ENCODE data around the gene TPSG1.
"Not testable (repeated sequence)": the region's sequence is repeated elsewhere in the genome, so short reads cannot be mapped to it uniquely, and the experiment has no call there.

The TPSG1 gene

GRCh38 chr16:1190789-1191188 lies 34.3 kb downstream of the TPSG1 start:
- not testable (repeated sequence) for H3K27me3 ChIP-seq (ENCODE audit: insufficient read depth, low read length); H3K36me3 ChIP-seq (ENCODE audit: control insufficient read depth in 1 of 2, insufficient read depth in 2 of 2, low read length in 2 of 2); H3K4me3 ChIP-seq (ENCODE audit: low read depth, low read length); H3K79me1 ChIP-seq (ENCODE audit: low read length); H4K8ac ChIP-seq (ENCODE audit: low read depth, low read length); H4K12ac ChIP-seq (ENCODE audit: low read depth, low read length); H2AFZ ChIP-seq (ENCODE audit: insufficient read depth, low read length, poor library complexity); H3K23ac ChIP-seq (ENCODE audit: low read length); H4K91ac ChIP-seq (ENCODE audit: low read depth, low read length); H3K4me2 ChIP-seq (ENCODE audit: low read length); H2AK5ac ChIP-seq (ENCODE audit: low read length); H3K4ac ChIP-seq (ENCODE audit: low read depth, low read length); H3K18ac ChIP-seq (ENCODE audit: low read length); H3K79me2 ChIP-seq (ENCODE audit: control insufficient read depth, insufficient read depth, low read length, poor library complexity); H3K14ac ChIP-seq (ENCODE audit: low read length); H3K9me3 ChIP-seq (ENCODE audit: insufficient read depth, low read depth, low read length); H2BK12ac ChIP-seq (ENCODE audit: low read length); H2BK5ac ChIP-seq (ENCODE audit: low read depth, low read length, poor library complexity); H3K9ac ChIP-seq (ENCODE audit: low read length); H3K4me1 ChIP-seq (ENCODE audit: control insufficient read depth in 1 of 2, insufficient read depth in 2 of 2, low read length in 2 of 2); H2BK120ac ChIP-seq (ENCODE audit: insufficient read depth, low read length, poor library complexity)
- H3K27ac ChIP-seq (ENCODE audit: low read depth, low read length): peak overlapping the region; percentile 27
- no CpG with 5 or more reads among the region's 11 CpGs for WGBS (ENCODE audit: extremely low coverage, insufficient coverage, insufficient read length)
- peak; percentile 23 to 60 for DNase-seq

DNA sequence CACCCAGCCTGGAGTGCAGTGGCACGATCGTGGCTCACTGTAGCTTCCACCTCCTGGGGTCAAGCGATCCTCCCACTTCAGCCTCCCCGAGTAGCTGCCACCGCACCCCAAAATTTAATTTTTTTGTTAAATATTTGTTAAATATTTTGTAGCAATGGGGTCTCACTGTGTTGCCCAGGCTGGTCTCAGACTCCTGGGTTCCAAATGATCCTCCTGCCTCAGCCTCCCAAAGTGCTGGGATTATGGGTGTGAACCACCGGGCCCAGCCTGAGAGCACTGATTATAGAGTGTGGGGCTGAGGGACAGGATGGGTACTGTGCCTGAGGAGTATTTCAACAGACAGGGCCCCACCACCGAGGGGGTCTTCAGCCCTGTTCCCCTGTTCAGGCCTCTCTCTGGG lies 35.6 kb downstream of the TPSG1 start:
- Histone ChIP-seq H2BK5ac (ENCODE audit: low read depth, low read length, poor library complexity) (no peak overlapping the region), H3K79me1 (ENCODE audit: low read length) (peaks cover 2% of the 10 kb centered on the region), H3K18ac (ENCODE audit: low read length) (no peak overlapping the region), H3K14ac (ENCODE audit: low read length) (no peak overlapping the region), H4K8ac (ENCODE audit: low read depth, low read length) (no peak overlapping the region), H3K4ac (ENCODE audit: low read depth, low read length) (no peak overlapping the region), H2AFZ (ENCODE audit: insufficient read depth, low read length, poor library complexity) (no peak overlapping the region), H3K27me3 (ENCODE audit: insufficient read depth, low read length) (no peaks in the 10 kb centered on the region), H3K36me3 (ENCODE audit: control insufficient read depth in 1 of 2, insufficient read depth in 2 of 2, low read length in 2 of 2) (no peaks in the 10 kb centered on the region), H3K4me1 (ENCODE audit: control insufficient read depth in 1 of 2, insufficient read depth in 2 of 2, low read length in 2 of 2) (peaks cover 2 to 3% of the 10 kb centered on the region in 2 experiments), H3K4me3 (ENCODE audit: low read depth, low read length) (no peak overlapping the region), H2BK120ac (ENCODE audit: insufficient read depth, low read length, poor library complexity) (no peak overlapping the region), H2BK12ac (ENCODE audit: low read length) (no peak overlapping the region), H3K9me3 (ENCODE audit: insufficient read depth, low read depth, low read length) (peaks cover 1% of the 10 kb centered on the region), H3K23ac (ENCODE audit: low read length) (no peak overlapping the region), H3K27ac (ENCODE audit: low read depth, low read length) (no peak overlapping the region), H2AK5ac (ENCODE audit: low read length) (no peak overlapping the region), H3K4me2 (ENCODE audit: low read length) (no peak overlapping the region), H4K12ac (ENCODE audit: low read depth, low read length) (no peak overlapping the region), H3K79me2 (ENCODE audit: control insufficient read depth, insufficient read depth, low read length, poor library complexity) (no peaks in the 10 kb centered on the region), H4K91ac (ENCODE audit: low read depth, low read length) (no peak overlapping the region), H3K9ac (ENCODE audit: low read length) (no peak overlapping the region)
- no CpG with 5 or more reads among the region's 7 CpGs for WGBS (ENCODE audit: extremely low coverage, insufficient coverage, insufficient read length)
- no peak for DNase-seq

DNA sequence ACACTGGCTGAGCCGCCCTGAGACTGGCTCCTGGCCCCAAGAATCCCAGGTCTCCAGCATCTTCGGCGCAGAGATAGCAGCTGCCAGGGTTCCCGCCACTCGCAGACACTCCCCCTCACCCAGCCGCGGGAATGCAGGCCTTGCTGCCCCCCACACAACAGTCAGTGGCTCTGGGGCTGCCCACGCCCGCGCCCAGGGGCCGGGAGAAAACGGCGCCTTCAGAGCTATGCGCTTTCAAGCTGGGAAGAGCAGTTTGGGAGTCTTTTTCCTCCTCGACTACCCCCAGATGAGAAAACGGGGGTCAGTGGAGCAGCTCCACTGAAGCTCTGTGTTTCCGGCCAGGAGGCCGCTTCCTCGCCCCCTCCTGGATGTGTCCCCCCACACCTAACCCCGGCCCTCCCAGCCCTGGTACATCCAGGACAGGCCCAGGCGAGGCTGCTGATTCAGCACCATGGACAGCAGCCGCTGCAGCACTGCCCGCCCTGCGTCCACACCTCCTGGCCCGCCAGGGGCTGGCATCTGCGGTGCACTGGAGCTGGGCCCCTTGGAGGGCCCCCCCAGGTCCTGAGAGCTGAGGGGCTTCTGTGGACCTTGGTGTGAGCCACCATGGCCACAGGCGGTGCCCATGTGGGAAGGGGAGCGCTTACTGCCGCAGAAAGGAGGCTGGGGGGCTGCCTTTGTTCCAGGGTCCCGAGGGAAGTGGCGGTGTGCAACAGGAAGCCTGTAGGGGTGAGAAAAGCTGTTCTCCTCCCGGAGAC lies 36.5 kb downstream of the TPSG1 start:
- H3K36me3 ChIP-seq (ENCODE audit: control insufficient read depth in 1 of 2, insufficient read depth in 2 of 2, low read length in 2 of 2): no peaks in the 10 kb centered on the region
- H3K27ac ChIP-seq (ENCODE audit: low read depth, low read length): no peak overlapping the region
- H3K9ac ChIP-seq (ENCODE audit: low read length): no peak overlapping the region
- peaks cover 2 to 3% of the 10 kb centered on the region in 2 experiments for H3K4me1 ChIP-seq (ENCODE audit: control insufficient read depth in 1 of 2, insufficient read depth in 2 of 2, low read length in 2 of 2)
- H2BK12ac ChIP-seq (ENCODE audit: low read length): no peak overlapping the region
- H4K12ac ChIP-seq (ENCODE audit: low read depth, low read length): no peak overlapping the region
- no peak overlapping the region for H3K4ac ChIP-seq (ENCODE audit: low read depth, low read length)
- no peak overlapping the region for H3K4me2 ChIP-seq (ENCODE audit: low read length)
- WGBS (ENCODE audit: extremely low coverage, insufficient coverage, insufficient read length): no CpG with 5 or more reads among the region's 32 CpGs
- H2AFZ ChIP-seq (ENCODE audit: insufficient read depth, low read length, poor library complexity): no peak overlapping the region
- no peak overlapping the region for H2BK5ac ChIP-seq (ENCODE audit: low read depth, low read length, poor library complexity)
- DNase-seq: peak; percentile 21 to 74
- H4K8ac ChIP-seq (ENCODE audit: low read depth, low read length): no peak overlapping the region
- peaks cover 1% of the 10 kb centered on the region for H3K9me3 ChIP-seq (ENCODE audit: insufficient read depth, low read depth, low read length)
- no peak overlapping the region for H3K18ac ChIP-seq (ENCODE audit: low read length)
- no peak overlapping the region for H4K91ac ChIP-seq (ENCODE audit: low read depth, low read length)
- no peak overlapping the region for H2AK5ac ChIP-seq (ENCODE audit: low read length)
- H3K27me3 ChIP-seq (ENCODE audit: insufficient read depth, low read length): no peaks in the 10 kb centered on the region
- H3K14ac ChIP-seq (ENCODE audit: low read length): no peak overlapping the region
- H3K79me2 ChIP-seq (ENCODE audit: control insufficient read depth, insufficient read depth, low read length, poor library complexity): no peaks in the 10 kb centered on the region
- H3K79me1 ChIP-seq (ENCODE audit: low read length): peaks cover 2% of the 10 kb centered on the region
- H2BK120ac ChIP-seq (ENCODE audit: insufficient read depth, low read length, poor library complexity): no peak overlapping the region
- no peak overlapping the region for H3K4me3 ChIP-seq (ENCODE audit: low read depth, low read length)
- no peak overlapping the region for H3K23ac ChIP-seq (ENCODE audit: low read length)

GRCh38 chr16:1185460-1186207 lies 39.4 kb downstream of the TPSG1 start:
- H2BK12ac ChIP-seq (ENCODE audit: low read length); H2AFZ ChIP-seq (ENCODE audit: insufficient read depth, low read length, poor library complexity); H3K36me3 ChIP-seq (ENCODE audit: control insufficient read depth in 1 of 2, insufficient read depth in 2 of 2, low read length in 2 of 2); H3K4me2 ChIP-seq (ENCODE audit: low read length); H2AK5ac ChIP-seq (ENCODE audit: low read length); DNase-seq; H3K79me1 ChIP-seq (ENCODE audit: low read length); H3K18ac ChIP-seq (ENCODE audit: low read length); H2BK120ac ChIP-seq (ENCODE audit: insufficient read depth, low read length, poor library complexity); H3K79me2 ChIP-seq (ENCODE audit: control insufficient read depth, insufficient read depth, low read length, poor library complexity); H3K4me3 ChIP-seq (ENCODE audit: low read depth, low read length); H3K4ac ChIP-seq (ENCODE audit: low read depth, low read length); H4K91ac ChIP-seq (ENCODE audit: low read depth, low read length); H3K23ac ChIP-seq (ENCODE audit: low read length); H4K8ac ChIP-seq (ENCODE audit: low read depth, low read length); H2BK5ac ChIP-seq (ENCODE audit: low read depth, low read length, poor library complexity); H3K14ac ChIP-seq (ENCODE audit: low read length); H4K12ac ChIP-seq (ENCODE audit: low read depth, low read length); H3K9ac ChIP-seq (ENCODE audit: low read length); H3K27me3 ChIP-seq (ENCODE audit: insufficient read depth, low read length); H3K27ac ChIP-seq (ENCODE audit: low read depth, low read length); H3K9me3 ChIP-seq (ENCODE audit: insufficient read depth, low read depth, low read length): not testable (repeated sequence)
- H3K4me1 ChIP-seq (ENCODE audit: control insufficient read depth in 1 of 2, insufficient read depth in 2 of 2, low read length in 2 of 2): peaks cover 8 to 12% of the 10 kb centered on the region in 2 experiments
- WGBS (ENCODE audit: extremely low coverage, insufficient coverage, insufficient read length): no CpG with 5 or more reads among the region's 86 CpGs
